Thoracic aorta (tissue), 2 donors: Measurements from ENCODE around the gene DTX3L. TPM values are rescaled to one million over a fixed set of nuclear protein-coding genes. Genes with fewer than 3 reads are reported as not detected.

Experiments
- ATAC-seq: fragments of 150-250 bp; one replicate; pipeline ENCODE4 v1.8.0; 2017; ENCODE audit warnings: low read depth; ENCODE audit not compliant: insufficient number of reproducible peaks, low FRiP score
- DNase-seq: peaks from one replicate; pipeline ENCODE4 v3.0.0-alpha.2; 2020; ENCODE audit warnings: low spot score
- H3K27ac ChIP-seq, 2 donors: fragments of 200-600 bp; sonication (generic); 1 replicate in 1 of 2; 2 replicates in 1 of 2; pipeline ENCODE4 v1.5.1; 2016; ENCODE audit warnings: mild to moderate bottlenecking in 2 of 2, moderate library complexity in 2 of 2
- H3K27me3 ChIP-seq: fragments of 200-600 bp; sonication (generic); replicated peaks from 2 replicates; pipeline ENCODE4 v1.6.0; 2016; ENCODE audit warnings: mild to moderate bottlenecking; ENCODE audit not compliant: insufficient read depth
- H3K36me3 ChIP-seq: fragments of 200-600 bp; sonication (generic); one replicate; pipeline ENCODE4 v1.5.1; 2016
- H3K4me1 ChIP-seq, 2 donors: fragments of 200-600 bp; sonication (generic); 1 replicate in 1 of 2; 2 replicates in 1 of 2; pipeline versions ENCODE4 v1.5.1 to v1.6.0; 2016; ENCODE audit warnings: low read depth in 2 of 2, mild to moderate bottlenecking in 1 of 2; ENCODE audit not compliant: control insufficient read depth in 1 of 2
- H3K4me3 ChIP-seq: fragments of 200-600 bp; sonication (generic); 2 replicates; pipeline ENCODE4 v1.5.1; 2016; ENCODE audit warnings: mild to moderate bottlenecking
- H3K9me3 ChIP-seq: fragments of 200-600 bp; sonication (generic); 2 replicates; pipeline ENCODE4 v1.5.1; 2016
- CTCF ChIP-seq: fragments of 200-600 bp; sonication (generic); IDR thresholded peaks from one replicate; pipeline ENCODE4 v1.5.1; 2019; ENCODE audit warnings: antibody characterized with exemption
- total RNA-seq, 2 donors: library from RNA; depleted of rRNA; stranded (reverse); fragments of >200 nt; gene quantifications; one replicate each; pipeline versions ENCODE4 v1.1.0 to v1.2.3, GENCODE V29; 2016

The DTX3L gene
- total RNA-seq, 2 donors from 2014 or later = 16.2 to 31.5 TPM

GRCh38 chr3:122621112-122621511 lies 57.0 kb downstream of the DTX3L start:
- no peak for TF ChIP-seq CTCF
- Histone ChIP-seq H3K36me3 (no peaks in the 10 kb centered on the region), H3K4me1 (no peaks in the 10 kb centered on the region), H3K9me3 (no peaks in the 10 kb centered on the region), H3K27me3 (no peaks in the 10 kb centered on the region), H3K27ac (no peak overlapping the region), H3K4me3 (no peak overlapping the region)
- ATAC-seq (no peak), DNase-seq (no peak)

- Histone ChIP-seq H3K4me3 (no peak overlapping the region), H3K36me3 (no peaks in the 10 kb centered on the region), H3K27me3 (no peaks in the 10 kb centered on the region), H3K4me1 (no peaks in the 10 kb centered on the region), H3K27ac (no peak overlapping the region), H3K9me3 (no peaks in the 10 kb centered on the region)
- TF ChIP-seq CTCF = no peak
- ATAC-seq (no peak), DNase-seq (no peak)
Observed at GRCh38 chr3:122623031-122623829, 59.1 kb downstream of the DTX3L start.

Other genes starting within 250 kb of the DTX3L start
- gene CSTA, start 239.1 kb upstream of the DTX3L start, total RNA-seq = 10 to 100 TPM in 1 of 2 donors, not detected in 1; 12.3 TPM
- gene MIX23, start 181.1 kb upstream of the DTX3L start, total RNA-seq = 10 to 100 TPM; 10.7 to 13.4 TPM
- 1 to 10 TPM; 7.1 to 8.0 TPM for gene FAM162A, start 180.2 kb upstream of the DTX3L start, total RNA-seq
- 1 to 10 TPM; 3.8 to 6.2 TPM for gene WDR5B, start 148.3 kb upstream of the DTX3L start, total RNA-seq
- 10 to 100 TPM; 30.7 to 59.2 TPM for gene KPNA1, start 49.4 kb upstream of the DTX3L start, total RNA-seq
- gene PARP9, start within 50 bp of the DTX3L start, total RNA-seq = 10 to 100 TPM; 31.8 to 38.0 TPM
- 1 to 10 TPM; 4.0 to 4.1 TPM for gene PARP15, start 13.3 kb downstream of the DTX3L start, total RNA-seq
- 10 to 100 TPM; 57.1 to 74.1 TPM for gene PARP14, start 116.5 kb downstream of the DTX3L start, total RNA-seq
- gene HSPBAP1, start 229.5 kb downstream of the DTX3L start, total RNA-seq = 10 to 100 TPM in 1 of 2 donors, 1 to 10 TPM in 1; 8.2 to 11.9 TPM
- gene SLC49A4, start 230.7 kb downstream of the DTX3L start, total RNA-seq = 10 to 100 TPM; 17.4 to 20.0 TPM